Retinal pigment epithelial cell (primary cell): ENCODE measurements around the gene CCDC14.
"Not testable (repeated sequence)": the region's sequence is repeated elsewhere in the genome, so short reads cannot be mapped to it uniquely, and the experiment has no call there.

Source experiments
- DNase-seq: peaks from one replicate; pipeline ENCODE4 v3.0.0-alpha.2; 2010; ENCODE audit warnings: low read depth
- H3K4me3 ChIP-seq: 2 replicates; pipeline ENCODE4 v1.5.1; 2011; ENCODE audit warnings: mild to moderate bottlenecking, low read length, control low read depth, moderate library complexity
- CTCF ChIP-seq: conservative IDR thresholded peaks from 2 replicates; pipeline ENCODE4 v1.5.1; 2011; ENCODE audit warnings: low read depth, low read length, control low read depth, inconsistent platforms

Gene CCDC14

GRCh38 chr3:123909785-123910184 lies 51.2 kb downstream of the CCDC14 start:
- TF ChIP-seq CTCF: no peak
- DNase-seq: no peak
- H3K4me3 ChIP-seq: no peak overlapping the region

- H3K4me3 ChIP-seq: no peak overlapping the region
- peak; percentile 30 for TF ChIP-seq CTCF
- no peak for DNase-seq
Observed at GRCh38 chr3:123907720-123908119, 53.3 kb downstream of the CCDC14 start.

DNA sequence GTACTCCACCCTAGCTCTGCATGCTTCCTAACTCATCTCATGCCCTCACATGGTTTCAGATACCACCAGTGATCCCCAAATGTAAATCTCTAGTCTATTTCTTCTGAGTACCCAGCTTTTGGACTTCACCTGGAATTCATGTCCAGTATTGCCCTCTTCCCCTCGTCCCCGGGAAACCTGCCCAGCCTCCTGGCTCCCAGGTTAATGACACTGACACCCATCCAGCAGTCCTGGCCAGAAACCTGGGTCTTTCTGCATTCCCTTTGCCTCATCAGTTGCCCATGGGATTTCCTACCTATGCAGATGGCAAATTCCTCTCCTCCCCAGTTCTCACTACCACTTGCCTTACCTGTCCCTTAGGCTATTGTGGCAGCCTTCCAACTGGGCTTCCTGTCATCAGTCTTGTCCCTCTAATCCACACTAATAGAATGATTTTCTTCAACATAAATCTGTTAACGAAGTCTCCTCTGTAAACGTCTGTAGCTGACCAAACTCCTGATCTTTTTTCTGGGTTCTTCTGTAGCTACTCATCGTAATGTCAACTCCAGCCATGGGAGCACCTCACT lies 61.6 kb downstream of the CCDC14 start:
- no peak for DNase-seq
- H3K4me3 ChIP-seq: no peak overlapping the region
- no peak for TF ChIP-seq CTCF

- no peak for DNase-seq
- H3K4me3 ChIP-seq: no peak overlapping the region
- TF ChIP-seq CTCF: no peak
Observed at GRCh38 chr3:123893012-123893411, 68.0 kb downstream of the CCDC14 start.

- DNase-seq: no peak
- TF ChIP-seq CTCF: no peak
- no peak overlapping the region for H3K4me3 ChIP-seq
Observed at GRCh38 chr3:123892195-123892594, 68.8 kb downstream of the CCDC14 start.

GRCh38 chr3:123890991-123891390 lies 70.0 kb downstream of the CCDC14 start:
- H3K4me3 ChIP-seq, DNase-seq: not testable (repeated sequence)

DNA sequence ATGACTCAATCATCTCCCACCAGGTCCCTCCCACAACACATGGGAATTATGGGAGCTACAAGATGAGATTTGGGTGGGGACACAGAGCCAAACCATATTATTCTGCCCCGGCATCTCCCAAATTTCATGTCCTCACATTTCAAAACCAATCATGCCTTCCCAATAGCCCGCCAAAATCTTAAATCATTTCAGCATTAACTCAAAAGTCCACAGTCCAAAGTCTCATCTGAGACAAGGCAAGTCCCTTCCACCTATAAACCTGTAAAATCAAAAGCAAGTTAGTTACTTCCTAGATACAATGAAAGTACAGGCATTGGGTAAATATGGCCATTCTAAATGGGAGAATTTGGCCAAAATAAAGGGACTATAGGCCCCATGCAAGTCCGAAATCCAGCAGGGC lies 70.9 kb downstream of the CCDC14 start:
- DNase-seq, H3K4me3 ChIP-seq: not testable (repeated sequence)

GRCh38 chr3:123884993-123885392 lies 76.0 kb downstream of the CCDC14 start:
- DNase-seq: no peak
- TF ChIP-seq CTCF: no peak
- H3K4me3 ChIP-seq: peak overlapping the region; percentile 62
